Stimulated activated CD8-positive, alpha-beta memory T cell treated with anti-CD3 and anti-CD28 coated beads, Interleukin-12 subunit alpha, Interleukin-12 subunit beta, amount 100 ng/mL, for 1 hour (primary cell): ENCODE measurements around the gene RPS28.
A peak's percentile ranks its signal among the peaks of the same experiment; 100 is the strongest.
"Not testable (repeated sequence)": the region's sequence is repeated elsewhere in the genome, so short reads cannot be mapped to it uniquely, and the experiment has no call there.

Source experiments
- DNase-seq: peaks from one replicate; pipeline ENCODE4 v3.0.0-alpha.2; 2020; ENCODE audit warnings: low read depth

The RPS28 gene

GRCh38 chr19:8321067-8321985, at the start of gene RPS28, which contains the start of gene NDUFA7:
Gene RPS28 (plus strand): TSS chr19:8321496. CDS start chr19:8321531, 35 bp downstream.
Gene NDUFA7 (minus strand): TSS chr19:8321375. CDS start chr19:8321358, 17 bp downstream.
- peak; percentile 96 for DNase-seq

- not testable (repeated sequence) for DNase-seq
Observed at GRCh38 chr19:8276508-8276907, 44.8 kb upstream of the RPS28 start.

GRCh38 chr19:8291337-8291736, 30.0 kb upstream of the RPS28 start:
- not testable (repeated sequence) for DNase-seq

GRCh38 chr19:8302357-8302691, 19.0 kb upstream of the RPS28 start:
- no peak for DNase-seq

- no peak for DNase-seq
Observed at GRCh38 chr19:8302734-8303133, 18.6 kb upstream of the RPS28 start.

- no peak for DNase-seq
Observed at GRCh38 chr19:8304841-8305621, 16.3 kb upstream of the RPS28 start.

GRCh38 chr19:8305798-8306197, 15.5 kb upstream of the RPS28 start:
- no peak for DNase-seq

- no peak for DNase-seq
Observed at GRCh38 chr19:8306235-8307054, 14.9 kb upstream of the RPS28 start.

GRCh38 chr19:8307400-8307964, 13.8 kb upstream of the RPS28 start:
- DNase-seq: no peak

- DNase-seq: peak; percentile 69
Observed at GRCh38 chr19:8307965-8308866, 13.1 kb upstream of the RPS28 start, which contains the start of gene CD320. Gene CD320 (minus strand): TSS chr19:8308358. CDS start chr19:8308290, 68 bp downstream.

GRCh38 chr19:8308891-8309291, 12.4 kb upstream of the RPS28 start:
- DNase-seq: no peak

- no peak for DNase-seq
Observed at GRCh38 chr19:8310342-8311055, 10.8 kb upstream of the RPS28 start.

GRCh38 chr19:8311461-8312260, 9.6 kb upstream of the RPS28 start:
- no peak for DNase-seq

- not testable (repeated sequence) for DNase-seq
Observed at GRCh38 chr19:8314981-8315640, 6.2 kb upstream of the RPS28 start.

GRCh38 chr19:8316351-8317125, 4.8 kb upstream of the RPS28 start:
- DNase-seq: no peak

- DNase-seq: not testable (repeated sequence)
Observed at GRCh38 chr19:8318835-8319234, 2.5 kb upstream of the RPS28 start.

GRCh38 chr19:8319807-8320520, 1.3 kb upstream of the RPS28 start:
- no peak for DNase-seq
